GM18858 (cell line): ENCODE results near the gene RAD51B.
"Not testable (repeated sequence)": the region's sequence is repeated elsewhere in the genome, so short reads cannot be mapped to it uniquely, and the experiment has no call there.

Experiments used
- ATAC-seq: cut with Tn5 transposase; IDR thresholded peaks from one replicate; pipeline ENCODE4 v1.9.1; 2021; ENCODE audit not compliant: unreplicated experiment

Gene RAD51B

DNA sequence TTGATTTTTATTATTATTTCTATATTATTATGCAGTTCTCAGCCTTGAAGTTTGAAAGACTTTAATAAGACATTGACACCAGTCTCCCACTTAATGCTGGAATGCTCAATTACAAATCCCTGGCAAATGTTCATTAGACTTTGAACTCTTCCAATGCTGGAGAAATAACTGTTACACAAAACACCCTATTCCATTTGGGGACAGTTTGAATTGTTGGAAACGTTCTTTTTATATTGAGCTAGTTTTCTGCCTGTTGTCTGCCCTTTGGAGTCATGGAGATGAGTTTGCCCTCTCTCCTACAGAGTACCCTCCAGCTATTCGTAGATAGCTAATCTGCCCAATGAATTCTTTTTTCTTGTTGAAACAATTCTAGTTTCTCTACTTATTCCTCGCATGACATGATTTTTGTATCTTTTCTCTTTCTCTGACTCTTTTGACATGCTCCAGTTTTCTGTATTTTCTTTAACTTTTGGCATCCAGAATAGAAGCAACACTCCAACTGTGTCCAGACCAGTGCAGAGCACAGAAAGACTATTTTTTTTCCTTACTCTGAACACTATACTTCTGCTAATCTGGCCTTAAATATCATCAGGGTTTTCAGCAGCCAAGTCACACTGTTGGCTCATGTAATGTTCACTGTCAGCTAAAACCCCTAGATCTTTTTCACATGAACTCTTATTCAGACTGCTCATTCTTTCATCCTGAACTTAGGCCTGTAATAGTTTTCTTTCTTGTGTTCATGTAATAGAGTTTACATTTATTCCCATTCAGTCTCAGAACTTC, 379.3 kb downstream of the RAD51B start:
- ATAC-seq, result no peak

DNA sequence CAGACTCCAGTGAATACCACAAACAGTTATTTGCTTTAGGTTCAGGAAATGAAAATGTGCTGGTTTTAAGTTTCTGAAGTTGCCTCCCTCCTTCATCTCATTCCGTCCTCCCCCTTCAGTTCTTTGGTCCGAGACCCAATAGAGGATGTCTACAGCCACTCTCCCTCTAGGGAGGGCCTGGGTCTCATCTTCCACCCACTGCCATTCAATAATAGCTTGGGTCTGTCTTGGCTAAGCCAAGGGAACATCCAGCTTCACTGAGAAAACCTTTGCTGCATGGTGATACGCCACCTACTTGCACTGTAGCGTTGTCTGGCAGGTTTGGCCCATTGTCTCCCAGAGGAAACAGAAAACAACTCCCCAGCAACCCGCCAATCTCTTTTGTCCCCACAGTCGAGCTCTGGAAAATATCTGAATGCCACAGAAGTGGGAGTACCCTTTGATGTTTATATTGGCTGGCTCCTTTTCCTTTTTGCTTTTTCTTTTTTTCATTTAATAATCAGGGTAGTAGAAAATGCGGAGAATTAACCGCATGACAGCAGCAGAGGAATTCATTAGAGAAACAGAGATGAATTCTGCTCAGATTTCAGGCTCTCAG, 380.1 kb downstream of the RAD51B start:
- no peak for ATAC-seq

DNA sequence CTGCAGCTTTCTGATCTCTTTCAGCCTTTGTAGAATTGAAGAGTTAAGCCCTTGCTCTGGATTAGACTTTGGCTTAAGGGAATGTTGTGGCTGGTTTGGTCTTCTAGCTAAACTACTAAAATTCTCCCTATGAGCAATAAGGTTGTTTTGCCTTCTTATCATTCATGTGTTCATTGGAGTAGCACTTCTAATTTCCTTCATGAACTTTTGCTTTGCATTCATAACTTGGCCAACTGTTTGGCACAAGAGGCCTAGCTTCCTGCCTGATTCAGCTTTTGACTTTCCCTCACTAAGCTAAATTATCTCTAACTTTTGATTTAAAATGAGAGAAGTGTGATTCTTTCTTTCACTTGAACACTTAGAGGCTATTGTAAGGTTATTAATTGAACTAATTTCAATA, 384.3 kb downstream of the RAD51B start:
- ATAC-seq, result no peak

DNA sequence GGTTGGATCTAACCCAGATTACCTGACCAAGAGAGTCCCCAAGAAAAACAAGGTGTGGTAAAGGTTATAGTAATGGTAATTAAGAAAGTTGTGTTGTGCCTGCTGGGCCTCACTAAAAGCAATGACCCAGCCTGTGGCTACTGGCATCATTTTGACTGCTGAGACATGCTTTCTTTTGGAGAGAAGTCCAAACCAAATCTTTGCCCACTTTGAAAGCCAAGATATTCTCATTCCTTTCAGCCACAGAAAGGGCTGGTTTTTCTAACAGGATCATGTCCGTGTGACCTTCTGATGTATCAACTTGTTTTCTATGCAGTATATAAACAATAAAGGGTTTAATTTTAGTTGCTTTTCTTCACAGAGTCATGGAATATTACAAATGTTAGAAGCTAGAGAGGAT, 388.6 kb downstream of the RAD51B start:
- no peak for ATAC-seq

GRCh38 chr14:68208626-68209317, 389.2 kb downstream of the RAD51B start:
- no peak for ATAC-seq

- peak; percentile 86 for ATAC-seq
Measured at GRCh38 chr14:68210729-68211299, 391.2 kb downstream of the RAD51B start.

DNA sequence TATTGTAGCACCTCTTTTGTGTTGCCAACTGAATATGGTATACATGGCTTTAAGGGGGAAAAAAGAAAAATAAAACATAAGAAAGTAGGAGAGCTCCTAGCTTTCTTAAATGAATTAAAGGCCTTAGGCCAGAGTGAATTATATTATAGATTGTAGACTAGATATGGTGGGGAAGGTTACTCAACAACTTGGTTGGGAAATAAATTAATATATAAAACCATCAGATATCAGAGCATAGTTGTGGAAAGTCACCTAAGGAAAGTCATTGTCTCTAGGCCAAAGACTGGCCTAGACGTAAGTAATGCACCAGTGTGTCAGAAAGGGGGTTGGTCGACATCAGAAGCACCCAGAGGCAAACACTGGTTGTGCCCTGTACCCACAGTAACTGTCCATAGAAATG, 391.8 kb downstream of the RAD51B start:
- no peak for ATAC-seq

DNA sequence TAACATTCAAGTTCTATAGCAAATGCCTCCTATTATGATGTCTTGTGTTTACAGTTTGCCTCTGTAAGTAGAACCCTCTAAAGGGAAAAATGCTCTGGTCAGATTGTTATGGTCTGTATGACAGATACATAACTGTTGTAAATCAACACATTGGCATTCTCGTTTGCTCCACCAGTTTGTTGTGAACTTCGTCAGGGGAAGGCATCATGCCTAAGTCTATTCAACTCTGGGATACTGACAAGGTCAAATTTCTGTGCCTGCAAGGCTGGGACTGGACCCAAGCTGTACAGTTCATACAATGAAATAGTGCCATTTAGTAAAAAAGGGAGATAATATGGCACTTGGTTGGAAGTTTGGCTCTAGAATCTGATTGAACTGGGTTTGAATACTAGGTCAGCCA, 392.3 kb downstream of the RAD51B start:
- no peak for ATAC-seq

- ATAC-seq, result no peak
Measured at GRCh38 chr14:68212361-68212760, 392.8 kb downstream of the RAD51B start.

DNA sequence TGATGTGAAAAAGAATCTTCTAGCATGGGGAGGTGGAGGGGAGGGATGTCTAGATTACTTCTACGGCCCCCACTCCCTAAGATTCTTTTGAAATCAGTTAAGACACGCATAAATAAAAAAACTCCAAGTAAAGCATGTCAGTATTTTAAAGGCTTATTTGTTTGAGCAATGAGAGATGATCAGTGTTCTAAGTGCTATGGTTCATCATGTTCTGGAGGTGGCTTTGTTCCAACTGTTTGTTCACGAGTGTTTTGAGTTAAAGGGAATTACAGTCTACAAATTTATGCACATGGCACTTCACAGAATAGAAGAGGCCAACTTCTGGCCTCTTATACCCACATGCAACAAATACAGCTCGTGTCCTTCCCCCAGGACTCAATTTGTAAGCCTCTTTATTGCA, 394.9 kb downstream of the RAD51B start:
- no peak for ATAC-seq

DNA sequence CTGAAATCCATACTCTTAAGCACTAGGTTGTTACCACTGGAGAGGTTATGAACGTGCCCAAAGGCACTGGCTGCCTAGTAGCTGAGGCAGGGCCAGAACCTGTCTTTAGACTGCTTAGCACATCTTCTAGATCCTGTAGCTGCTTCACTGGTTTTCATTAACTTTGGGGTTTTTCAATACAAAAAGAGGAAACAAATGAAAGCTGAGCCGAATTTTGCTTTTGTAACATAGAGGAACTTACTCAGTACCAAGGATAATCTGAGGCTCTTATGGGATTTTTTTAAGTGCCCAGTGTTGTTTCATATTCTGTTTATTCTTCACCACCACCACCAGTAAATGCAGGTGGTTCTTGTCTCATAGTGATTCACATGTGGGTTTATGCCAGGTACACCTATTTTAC, 396.1 kb downstream of the RAD51B start:
- no peak for ATAC-seq

GRCh38 chr14:68216079-68216478, 396.5 kb downstream of the RAD51B start:
- ATAC-seq, result no peak

- no peak for ATAC-seq
Measured at GRCh38 chr14:68216957-68217356, 397.4 kb downstream of the RAD51B start.

DNA sequence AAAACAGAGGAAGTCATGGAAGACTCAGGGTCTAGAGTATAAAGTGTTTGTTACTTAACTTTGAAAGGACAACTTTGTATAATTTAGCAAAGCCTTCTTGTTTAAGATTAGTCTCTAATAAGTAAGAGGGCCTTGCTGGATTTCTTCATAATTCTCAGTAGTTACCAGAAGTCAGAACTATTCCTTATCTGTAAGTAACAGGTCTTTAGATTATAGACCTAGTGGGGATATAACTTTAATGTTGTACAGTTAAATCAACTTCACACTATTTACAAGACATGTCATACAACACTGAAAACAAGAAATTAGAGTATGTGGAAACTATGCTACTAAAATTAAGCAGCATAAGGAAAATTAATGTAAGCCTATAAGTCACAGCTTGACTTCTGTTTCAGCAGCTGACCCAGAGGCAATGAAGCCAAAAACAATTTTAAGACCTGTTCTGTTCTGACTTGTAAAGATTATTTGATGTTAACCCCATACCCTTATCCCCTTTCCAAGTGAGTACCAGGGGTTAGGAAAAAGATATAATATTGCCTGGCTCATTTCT, 398.3 kb downstream of the RAD51B start:
- ATAC-seq, result no peak

DNA sequence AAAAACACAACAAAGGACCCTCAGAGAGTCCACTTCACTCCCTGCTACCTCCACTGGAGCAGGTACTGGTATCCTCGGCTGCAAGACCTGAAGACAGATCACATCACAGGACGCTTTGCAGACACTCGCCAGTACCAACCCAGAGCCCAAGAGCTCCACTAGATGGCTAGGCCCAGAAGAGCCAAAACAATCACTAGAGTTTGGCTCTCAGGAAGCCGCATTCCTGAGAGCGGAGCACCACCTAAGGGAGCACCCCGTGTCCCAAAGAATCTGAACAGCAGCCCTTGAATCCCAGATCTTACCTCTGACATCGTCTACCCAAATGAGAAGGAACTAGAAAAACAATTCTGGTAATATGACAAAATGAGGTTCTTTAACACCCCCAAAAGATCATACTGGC, 399.8 kb downstream of the RAD51B start:
- ATAC-seq, result no peak

GRCh38 chr14:68221046-68221445, 401.5 kb downstream of the RAD51B start:
- not testable (repeated sequence) for ATAC-seq

DNA sequence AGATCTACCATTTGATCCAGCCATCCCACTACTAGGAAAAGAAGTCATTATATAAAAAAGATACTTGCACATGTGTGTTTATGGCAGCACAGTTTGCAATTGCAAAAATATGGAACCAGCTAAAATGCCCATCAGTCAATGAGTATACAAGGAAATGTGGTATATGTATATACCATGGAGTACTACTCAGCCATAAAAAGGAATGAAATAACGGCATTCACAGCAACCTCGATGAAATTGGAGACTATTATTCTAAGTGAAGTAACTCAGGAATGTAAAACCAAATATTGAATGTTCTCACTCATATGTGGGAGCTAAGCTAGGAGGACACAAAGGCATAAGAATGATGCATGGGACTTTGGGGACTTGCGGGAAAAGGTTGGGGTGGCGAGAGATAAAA, 402.6 kb downstream of the RAD51B start:
- no peak for ATAC-seq

- ATAC-seq, result no peak
Measured at GRCh38 chr14:68222726-68223125, 403.1 kb downstream of the RAD51B start.

GRCh38 chr14:68223631-68224030, 404.1 kb downstream of the RAD51B start:
- ATAC-seq, result no peak

DNA sequence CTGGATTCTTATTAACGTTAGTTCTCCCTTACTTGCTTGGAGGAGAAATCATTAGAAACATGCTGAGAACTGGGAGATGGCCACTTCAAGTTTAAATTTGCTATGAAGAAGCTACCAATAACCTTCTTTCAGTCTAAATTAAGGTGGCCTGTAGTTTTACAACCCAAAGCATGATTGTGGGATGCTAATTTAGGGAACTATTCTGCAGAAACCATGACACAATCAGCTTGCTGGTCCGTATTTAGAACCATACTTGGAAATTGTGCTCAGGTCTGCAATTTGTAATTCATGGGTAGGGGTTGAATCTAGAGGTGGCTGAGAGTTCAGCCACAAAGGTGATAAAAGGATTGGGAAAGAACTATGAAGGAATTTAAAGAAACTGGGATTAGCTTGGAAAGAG, 405.7 kb downstream of the RAD51B start:
- no peak for ATAC-seq

GRCh38 chr14:68226523-68226922, 406.9 kb downstream of the RAD51B start:
- no peak for ATAC-seq

- ATAC-seq, result no peak
Measured at GRCh38 chr14:68228656-68229055, 409.1 kb downstream of the RAD51B start.
